GM23248 (cell line): Measurements from ENCODE around the gene MALT1.

ENCODE experiments used
- EZH2 ChIP-seq: fragments of 200-600 bp; sonication (generic); IDR thresholded peaks from 2 replicates; pipeline ENCODE4 v1.6.1; 2018; ENCODE audit warnings: antibody characterized with exemption, mild to moderate bottlenecking; ENCODE audit not compliant: insufficient read depth, poor library complexity, severe bottlenecking
- EZH2phosphoT487 ChIP-seq: fragments of 200-600 bp; sonication (generic); IDR thresholded peaks from 2 replicates; pipeline ENCODE4 v1.6.1; 2018; ENCODE audit warnings: antibody characterized with exemption, moderate library complexity, mild to moderate bottlenecking, low read depth; ENCODE audit not compliant: insufficient read depth

GRCh38 chr18:58777471-58777870, 106.2 kb downstream of the MALT1 start:
- TF ChIP-seq EZH2 (no peak), EZH2phosphoT487 (no peak)
